GM18951 (cell line): ENCODE measurements around the gene DUOXA2.

ENCODE experiments used
- POLR2A ChIP-seq: IDR thresholded peaks from 4 replicates; pipeline ENCODE4 v1.6.1; 2011; ENCODE audit warnings: mild to moderate bottlenecking; ENCODE audit not compliant: insufficient read length, insufficient read depth; ENCODE audit errors: extremely low read depth
- in situ Hi-C: fragments of 300-500 bp; cut with MboI; formaldehyde crosslinking; loops from one replicate; pipeline ENCODE4 v1.12.0; 2022; ENCODE audit warnings: low sequenced_read_pairs, mixed read lengths, inconsistent platforms; ENCODE audit not compliant: unreplicated experiment

The DUOXA2 gene

DNA sequence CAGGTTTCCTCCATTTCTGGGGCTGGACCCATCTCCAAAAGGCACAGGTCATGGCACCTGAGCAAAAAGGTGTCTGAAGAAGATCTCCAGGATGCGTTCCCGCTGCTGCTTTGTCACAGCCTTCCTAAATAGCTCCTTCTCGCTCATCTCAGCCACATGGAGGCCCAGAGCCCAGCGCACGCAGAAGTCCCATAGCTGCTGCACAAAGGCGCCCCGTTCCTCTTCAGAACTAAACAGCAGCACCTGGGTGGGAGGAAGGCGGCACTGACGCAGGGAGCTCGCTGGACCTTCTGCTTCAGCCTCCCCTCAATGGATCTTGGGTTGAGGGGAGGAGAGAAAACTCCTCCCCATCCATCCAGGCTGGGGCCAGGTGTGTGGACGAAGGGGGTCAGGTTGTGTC lies 8.5 kb upstream of the DUOXA2 start:
- in situ Hi-C loops = no loop called here
- TF ChIP-seq POLR2A = no peak

DNA sequence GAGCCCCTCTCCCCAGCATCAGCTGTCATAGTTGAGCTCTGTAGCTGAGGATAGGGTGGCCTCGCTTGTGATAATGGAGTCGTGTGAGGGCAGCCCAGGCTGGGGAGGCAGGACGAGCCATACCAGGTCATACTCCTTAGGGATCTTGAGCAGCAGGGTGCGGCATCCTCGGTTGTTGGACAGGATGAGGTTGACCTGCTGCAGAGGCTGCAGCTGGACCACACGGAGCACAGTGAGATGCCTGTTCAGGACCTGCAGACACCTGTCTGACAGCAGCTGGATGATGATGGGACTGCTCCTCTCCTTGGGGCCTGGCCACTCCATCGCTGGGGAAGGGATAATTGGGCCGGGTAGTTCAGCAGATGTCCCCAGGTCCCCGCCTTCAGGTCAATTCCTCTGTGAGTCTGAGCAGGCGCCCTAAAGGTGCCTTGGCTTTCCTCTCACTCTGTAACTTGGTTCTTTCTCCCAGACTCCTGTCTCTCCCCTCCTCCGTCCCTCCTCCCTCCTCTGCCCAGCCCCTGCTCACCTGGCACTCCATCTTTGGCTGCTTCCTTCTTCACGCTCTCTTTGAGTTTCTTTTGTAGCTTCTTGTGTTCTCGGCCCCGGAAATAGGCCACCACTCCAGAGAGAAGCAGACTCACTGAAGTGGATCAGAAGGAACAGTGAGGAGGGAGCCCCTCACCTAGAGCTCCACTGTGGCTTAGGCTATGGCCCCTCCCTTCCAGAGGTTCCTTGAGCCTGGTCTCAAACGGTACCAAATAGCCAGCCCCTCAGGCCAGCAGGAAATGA lies 7.9 kb upstream of the DUOXA2 start:
- TF ChIP-seq POLR2A = no peak
- in situ Hi-C loops = no loop called here

DNA sequence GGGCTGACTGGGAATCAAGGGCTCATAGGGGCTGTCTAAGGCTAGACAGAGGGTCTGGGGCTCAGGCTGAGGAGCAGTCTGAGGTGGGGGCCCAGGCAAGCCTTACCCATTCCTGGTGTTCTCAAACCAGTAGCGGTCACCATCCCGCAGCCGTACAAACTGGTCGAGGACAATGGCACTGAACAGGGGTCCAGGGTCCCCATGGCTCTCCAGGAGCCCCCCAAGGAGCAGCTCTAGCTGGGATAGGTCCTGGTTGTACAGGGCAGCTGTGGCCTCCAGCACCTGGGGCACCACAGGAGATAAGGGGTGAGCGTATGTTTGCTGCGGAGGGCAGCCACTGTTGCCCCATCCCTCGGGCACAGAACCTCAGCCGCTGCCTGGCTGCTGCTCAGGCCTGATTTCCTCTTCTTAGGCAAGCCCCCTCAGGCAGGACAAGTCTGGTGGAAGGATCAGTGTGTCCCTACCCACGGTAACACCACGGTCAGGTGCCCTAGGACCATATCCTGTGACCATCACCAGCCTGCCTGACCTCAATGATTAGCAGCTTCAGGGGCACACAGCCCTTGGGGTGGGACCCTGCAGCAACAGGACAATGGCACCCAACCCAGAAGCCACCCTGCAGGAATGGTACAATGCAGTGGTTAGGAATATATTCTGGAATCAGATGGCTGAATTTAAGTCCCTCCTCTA lies 6.0 kb upstream of the DUOXA2 start:
- no peak for TF ChIP-seq POLR2A
- in situ Hi-C loops = no loop called here

DNA sequence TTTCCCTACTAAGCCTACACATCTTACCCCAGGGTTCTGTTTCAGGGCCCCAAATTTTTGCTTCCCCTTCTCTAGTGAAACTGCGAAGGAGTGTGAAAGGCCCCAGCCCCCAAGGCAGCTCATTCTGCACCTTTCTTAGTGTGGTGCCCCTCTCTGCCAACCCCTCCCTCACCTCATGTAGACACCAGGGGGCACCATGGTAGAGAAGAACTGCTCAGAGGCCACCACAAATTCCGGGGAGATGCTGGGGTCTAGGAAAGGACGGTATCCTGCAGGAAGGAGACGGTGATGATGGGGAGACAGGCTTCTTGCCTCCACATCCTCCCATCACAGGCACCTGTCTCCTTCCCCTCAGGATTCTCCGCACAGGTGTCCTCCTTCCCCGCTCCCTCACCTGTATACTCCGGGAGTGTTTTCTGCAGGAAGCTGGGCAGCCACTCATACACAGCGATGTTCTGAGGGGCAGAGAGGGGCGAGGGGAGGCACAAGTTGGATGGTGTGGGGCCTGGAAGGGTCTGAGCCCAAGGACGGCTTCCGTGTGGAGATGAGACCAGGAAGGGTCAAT lies 3.8 kb upstream of the DUOXA2 start:
- TF ChIP-seq POLR2A = no peak
- in situ Hi-C loops = no loop called here

DNA sequence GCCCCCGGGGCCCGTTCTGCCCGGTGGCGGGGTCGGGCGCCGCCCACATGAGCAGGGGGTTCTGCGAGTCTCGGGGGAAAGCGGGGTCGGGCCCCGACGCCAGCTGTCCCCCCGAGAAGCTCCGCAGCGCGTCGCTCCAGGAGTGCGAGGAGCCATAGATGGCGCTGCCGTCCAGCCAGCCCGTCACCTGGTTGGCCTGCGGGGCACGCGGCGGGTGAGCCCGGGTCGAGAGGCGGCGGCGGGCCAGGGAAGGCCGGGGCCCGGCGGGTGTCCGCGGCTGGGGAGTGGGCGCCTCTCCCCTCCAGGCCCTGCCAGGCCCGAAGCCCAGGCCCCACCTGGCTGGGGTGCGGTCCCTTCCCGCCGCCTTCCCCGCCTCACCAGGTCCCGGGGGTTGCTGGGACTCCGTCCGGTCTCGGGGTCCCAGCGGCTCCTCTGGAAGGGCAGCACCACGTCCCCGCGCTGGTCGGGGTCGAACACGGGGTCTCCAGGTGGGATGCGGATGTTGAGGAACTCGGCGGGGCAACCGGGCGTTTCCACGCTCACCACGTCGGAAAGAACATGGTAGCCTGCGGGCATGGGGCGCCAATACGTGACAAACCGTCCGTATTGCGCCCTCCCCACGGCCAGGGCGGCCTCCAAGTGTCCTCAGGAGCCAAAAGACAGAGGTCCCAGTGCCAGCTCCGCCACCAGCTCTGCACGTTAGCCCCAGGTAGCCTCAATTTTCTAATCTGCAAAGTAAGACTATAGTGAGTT lies 2.6 kb upstream of the DUOXA2 start:
- in situ Hi-C loops = no loop called here
- TF ChIP-seq POLR2A = no peak

DNA sequence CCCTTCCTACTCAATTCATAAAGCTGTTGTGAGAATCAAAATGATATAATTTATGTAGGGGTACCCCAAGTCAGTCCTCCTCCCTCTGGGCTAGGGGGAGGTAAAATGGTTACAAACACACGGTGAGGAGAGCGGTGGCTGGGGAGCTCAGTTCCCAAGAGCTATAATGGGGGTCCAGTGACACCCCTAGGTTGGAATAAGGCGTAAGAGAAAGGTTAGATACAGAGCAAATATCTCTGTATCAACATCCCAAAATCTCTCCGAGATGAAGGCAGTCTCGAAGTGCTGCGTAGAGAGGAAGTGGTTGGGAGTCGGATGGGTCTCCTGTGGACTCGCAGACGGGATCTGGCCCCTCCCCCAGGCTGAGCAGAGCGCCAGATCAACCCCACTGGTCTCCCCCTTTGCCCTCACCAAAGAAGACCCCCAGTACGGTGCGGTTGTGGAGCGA lies 2.0 kb upstream of the DUOXA2 start:
- in situ Hi-C loops = no loop called here
- no peak for TF ChIP-seq POLR2A

DNA sequence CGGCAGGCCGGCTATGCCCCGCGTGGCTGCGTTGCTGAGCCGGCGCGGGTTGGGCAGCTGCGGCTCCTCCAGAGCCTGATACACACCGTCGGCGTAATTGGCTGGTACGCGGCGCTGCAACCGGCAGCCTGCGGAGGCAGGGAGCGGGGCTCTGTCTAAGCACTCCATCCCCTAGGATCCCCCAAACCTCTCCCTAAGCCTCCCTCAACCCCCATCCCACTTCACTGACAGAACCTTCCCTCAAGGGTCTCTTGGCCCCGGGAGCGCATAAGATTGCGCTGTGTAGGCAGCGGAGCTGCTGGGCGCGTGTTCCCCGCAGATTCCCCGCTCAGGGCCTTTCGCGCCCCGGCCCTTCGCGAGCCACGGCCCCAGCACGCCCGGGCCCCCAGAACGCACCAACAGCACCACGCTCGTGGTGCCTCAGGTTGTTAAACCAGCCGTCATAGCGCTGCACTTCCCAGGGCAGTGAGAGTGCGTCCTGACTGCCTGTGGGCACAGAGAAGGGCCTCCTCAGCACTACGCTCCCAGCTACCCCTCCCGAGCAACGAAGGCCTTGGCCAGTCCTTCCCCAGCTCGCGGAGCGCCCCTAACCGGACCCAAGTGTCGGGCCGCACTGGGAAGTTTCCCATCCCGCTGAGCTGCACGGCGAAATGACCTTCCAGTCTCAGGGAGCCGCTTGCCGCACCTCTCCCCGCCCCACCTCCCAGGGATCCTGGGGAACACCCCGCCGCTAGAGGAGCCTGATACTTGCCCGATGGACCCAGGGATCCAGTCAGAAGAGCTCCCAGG lies 1.3 kb upstream of the DUOXA2 start:
- in situ Hi-C loops = no loop called here
- no peak for TF ChIP-seq POLR2A

DNA sequence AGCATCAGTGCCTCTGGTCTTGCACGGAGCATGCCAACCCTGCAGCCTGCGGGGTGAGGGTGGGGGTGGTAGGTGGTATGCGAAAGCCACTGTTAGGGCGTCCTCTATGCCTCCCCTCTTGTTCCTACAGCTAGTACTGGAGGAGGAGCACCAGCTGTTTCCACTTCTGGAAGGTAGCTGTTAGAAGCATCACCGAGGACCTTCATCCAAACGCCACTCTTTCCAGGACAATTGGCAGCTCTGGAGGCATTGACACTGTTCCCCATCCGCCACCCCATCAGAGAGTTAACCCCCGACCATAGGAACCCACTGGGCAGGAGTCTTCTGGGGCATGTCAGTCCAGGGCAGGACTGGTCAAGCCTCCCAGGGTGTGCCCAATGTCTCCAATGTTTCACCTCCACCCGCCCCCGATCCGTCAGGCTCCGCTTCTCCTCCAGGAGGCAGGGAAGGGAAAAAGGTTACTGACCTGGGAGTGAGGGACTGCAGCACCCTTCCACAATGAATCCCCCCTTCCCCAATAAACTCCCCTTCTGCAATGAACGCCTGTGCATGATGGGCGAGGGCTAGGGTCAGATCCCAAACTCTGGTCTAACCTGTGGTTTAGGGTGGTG lies 641 bp upstream of the DUOXA2 start:
- no peak for TF ChIP-seq POLR2A
- in situ Hi-C loops = no loop called here

DNA sequence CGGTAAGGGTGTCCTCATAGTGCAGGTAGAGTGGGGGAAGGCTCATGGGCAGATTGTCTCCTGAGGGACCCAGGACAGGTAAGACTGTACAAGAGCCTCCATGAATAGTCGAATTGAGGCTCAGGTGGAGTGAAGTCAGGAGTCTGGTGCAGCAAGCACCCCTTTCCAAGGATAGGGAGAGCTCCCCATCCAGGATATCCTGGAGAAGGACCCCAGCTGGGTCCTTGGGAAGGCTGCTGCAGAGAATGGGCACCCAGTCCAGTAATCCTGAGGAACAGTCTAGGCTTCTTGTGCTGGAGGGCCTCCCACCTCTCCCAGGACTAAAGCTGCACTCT lies 592 bp downstream of the DUOXA2 start:
- TF ChIP-seq POLR2A = no peak
- in situ Hi-C loops = no loop called here

DNA sequence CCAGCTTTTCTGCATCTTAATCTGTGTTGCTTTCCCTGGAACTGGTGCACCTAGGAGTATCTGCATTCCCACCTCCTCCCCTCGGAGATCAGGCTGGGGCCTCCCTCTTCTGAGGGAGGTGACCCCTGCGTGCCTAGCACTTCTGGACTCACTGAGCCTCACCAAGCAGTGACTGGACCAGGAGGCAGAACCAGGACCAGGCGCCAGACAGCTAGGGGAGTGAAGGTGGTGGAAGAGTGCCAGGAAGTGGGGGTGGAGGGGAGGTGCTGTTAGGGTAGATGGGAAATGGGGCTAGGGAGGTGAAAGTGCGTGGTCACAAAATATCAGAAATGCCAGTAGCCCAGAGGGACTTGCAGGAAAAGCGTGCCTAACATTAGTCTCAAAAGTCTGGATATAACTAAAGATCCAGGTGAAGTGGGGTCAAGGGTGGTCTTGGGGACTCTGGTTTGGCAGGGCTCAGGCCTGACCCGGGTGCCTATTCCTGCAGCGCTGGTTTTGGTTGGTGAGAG lies 1.2 kb downstream of the DUOXA2 start:
- in situ Hi-C loops = no loop called here
- TF ChIP-seq POLR2A = no peak

DNA sequence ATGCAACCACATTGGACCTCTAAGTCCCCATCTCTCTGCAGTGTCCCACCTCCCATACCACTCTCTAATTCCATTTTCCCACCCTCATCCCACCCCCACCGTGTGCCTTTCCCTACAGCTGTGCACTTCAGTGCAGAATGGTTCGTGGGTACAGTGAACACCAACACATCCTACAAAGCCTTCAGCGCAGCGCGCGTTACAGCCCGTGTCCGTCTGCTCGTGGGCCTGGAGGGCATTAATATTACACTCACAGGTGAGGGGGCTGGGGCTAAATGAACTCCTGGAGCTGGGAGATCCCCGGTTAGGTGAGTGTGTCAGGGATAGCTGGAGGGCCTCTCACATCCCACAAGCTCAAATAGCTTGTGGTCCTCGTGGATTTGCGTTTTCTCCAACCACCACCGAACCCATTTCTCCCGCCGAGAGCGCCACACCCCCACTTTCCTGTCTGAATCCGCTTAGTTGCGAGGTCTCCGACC lies 1.9 kb downstream of the DUOXA2 start:
- no peak for TF ChIP-seq POLR2A
- in situ Hi-C loops = no loop called here
